Left ventricle myocardium inferior (tissue), 1 donor: ENCODE measurements around the gene KCNIP3. TPM values are rescaled to one million over a fixed set of nuclear protein-coding genes. Genes with fewer than 3 reads are reported as not detected.

Experiments used
- DNase-seq: peaks from one replicate; pipeline ENCODE4 v3.0.0-alpha.2; 2020
- H3K27ac ChIP-seq: fragments of 200-600 bp; replicated peaks from 2 replicates; pipeline ENCODE4 v1.8.0; 2021
- H3K27me3 ChIP-seq: fragments of 200-600 bp; 2 replicates; pipeline ENCODE4 v1.8.0; 2021; ENCODE audit warnings: low read depth
- H3K36me3 ChIP-seq: fragments of 200-600 bp; 2 replicates; pipeline ENCODE4 v1.8.0; 2021
- H3K4me1 ChIP-seq: fragments of 200-600 bp; 2 replicates; pipeline ENCODE4 v1.8.0; 2021
- H3K4me3 ChIP-seq: fragments of 200-600 bp; 2 replicates; pipeline ENCODE4 v1.8.0; 2021; ENCODE audit warnings: mild to moderate bottlenecking, moderate library complexity
- H3K9me3 ChIP-seq: fragments of 200-600 bp; replicated peaks from 2 replicates; pipeline ENCODE4 v1.8.0; 2021
- intact Hi-C: fragments of 100-400 bp; cut with micrococcal nuclease; formaldehyde crosslinking; loops from one replicate; pipeline ENCODE4 v1.11.0; 2022
- total RNA-seq: library from RNA; stranded (reverse); fragmentation: NEBNext Ultra II Directional; extraction: Animal tissue kit (Norgen Biotek cat#: 25700); gene quantifications from one replicate; pipeline ENCODE4 v1.2.1, GENCODE V29; 2021
- TF ChIP-seq, protein P1 (sequence below): fragments of 200-600 bp; IDR thresholded peaks from 2 replicates; pipeline ENCODE4 v1.8.0; 2021; ENCODE audit warnings: antibody characterized with exemption, mild to moderate bottlenecking, borderline replicate concordance
- donor health status: DM: no; HTN: yes; CAD: no; lungs with severe emphysema.

Gene KCNIP3
- total RNA-seq, 1 donor from 2014 or later, result 4.6 TPM

DNA sequence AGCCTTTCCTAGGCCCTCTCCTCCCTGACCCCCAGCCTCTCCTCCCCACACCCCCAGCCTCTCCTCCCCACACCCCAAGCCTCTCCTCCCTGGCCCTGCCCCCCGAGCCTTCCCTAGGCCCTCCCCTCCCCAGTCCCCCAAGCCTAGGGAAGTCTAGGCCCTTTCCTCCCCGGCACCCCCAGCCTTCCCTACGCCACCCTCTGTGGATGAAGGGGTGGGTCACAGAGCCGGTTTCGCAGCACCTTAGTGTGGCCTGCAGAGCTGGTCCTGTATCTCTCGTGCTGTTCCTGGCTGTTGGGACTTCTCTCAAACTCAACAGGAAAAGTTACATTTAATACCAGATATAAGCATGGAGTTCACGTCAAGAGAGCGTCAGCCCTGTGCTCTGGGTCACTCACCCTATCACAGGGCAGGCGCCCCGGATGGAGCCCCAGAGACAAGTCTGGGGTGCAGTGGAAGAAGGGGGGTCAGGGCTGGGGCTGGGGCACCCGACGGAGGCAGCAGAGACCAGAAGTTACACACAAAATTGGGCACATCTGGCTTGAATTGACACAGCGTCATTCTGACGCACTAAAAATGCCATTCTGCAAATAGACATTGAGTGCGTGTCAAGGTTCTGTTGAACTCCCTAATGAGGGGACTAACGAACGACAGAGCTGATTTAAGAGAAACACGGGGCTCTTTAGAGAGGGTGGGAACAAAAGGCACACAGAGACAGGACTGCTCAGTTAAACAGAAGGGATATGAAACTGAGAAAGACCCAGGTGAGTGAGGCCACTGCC, 24.0 kb downstream of the KCNIP3 start:
- Histone ChIP-seq H3K27ac (no peak overlapping the region), H3K4me1 (no peaks in the 10 kb centered on the region), H3K4me3 (no peak overlapping the region), H3K36me3 (no peaks in the 10 kb centered on the region), H3K9me3 (no peaks in the 10 kb centered on the region), H3K27me3 (peaks cover 30% of the 10 kb centered on the region)
- no peak for DNase-seq
- intact Hi-C loops, result no loop called here
- TF ChIP-seq, protein P1, sequence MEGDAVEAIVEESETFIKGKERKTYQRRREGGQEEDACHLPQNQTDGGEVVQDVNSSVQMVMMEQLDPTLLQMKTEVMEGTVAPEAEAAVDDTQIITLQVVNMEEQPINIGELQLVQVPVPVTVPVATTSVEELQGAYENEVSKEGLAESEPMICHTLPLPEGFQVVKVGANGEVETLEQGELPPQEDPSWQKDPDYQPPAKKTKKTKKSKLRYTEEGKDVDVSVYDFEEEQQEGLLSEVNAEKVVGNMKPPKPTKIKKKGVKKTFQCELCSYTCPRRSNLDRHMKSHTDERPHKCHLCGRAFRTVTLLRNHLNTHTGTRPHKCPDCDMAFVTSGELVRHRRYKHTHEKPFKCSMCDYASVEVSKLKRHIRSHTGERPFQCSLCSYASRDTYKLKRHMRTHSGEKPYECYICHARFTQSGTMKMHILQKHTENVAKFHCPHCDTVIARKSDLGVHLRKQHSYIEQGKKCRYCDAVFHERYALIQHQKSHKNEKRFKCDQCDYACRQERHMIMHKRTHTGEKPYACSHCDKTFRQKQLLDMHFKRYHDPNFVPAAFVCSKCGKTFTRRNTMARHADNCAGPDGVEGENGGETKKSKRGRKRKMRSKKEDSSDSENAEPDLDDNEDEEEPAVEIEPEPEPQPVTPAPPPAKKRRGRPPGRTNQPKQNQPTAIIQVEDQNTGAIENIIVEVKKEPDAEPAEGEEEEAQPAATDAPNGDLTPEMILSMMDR, result no peak

DNA sequence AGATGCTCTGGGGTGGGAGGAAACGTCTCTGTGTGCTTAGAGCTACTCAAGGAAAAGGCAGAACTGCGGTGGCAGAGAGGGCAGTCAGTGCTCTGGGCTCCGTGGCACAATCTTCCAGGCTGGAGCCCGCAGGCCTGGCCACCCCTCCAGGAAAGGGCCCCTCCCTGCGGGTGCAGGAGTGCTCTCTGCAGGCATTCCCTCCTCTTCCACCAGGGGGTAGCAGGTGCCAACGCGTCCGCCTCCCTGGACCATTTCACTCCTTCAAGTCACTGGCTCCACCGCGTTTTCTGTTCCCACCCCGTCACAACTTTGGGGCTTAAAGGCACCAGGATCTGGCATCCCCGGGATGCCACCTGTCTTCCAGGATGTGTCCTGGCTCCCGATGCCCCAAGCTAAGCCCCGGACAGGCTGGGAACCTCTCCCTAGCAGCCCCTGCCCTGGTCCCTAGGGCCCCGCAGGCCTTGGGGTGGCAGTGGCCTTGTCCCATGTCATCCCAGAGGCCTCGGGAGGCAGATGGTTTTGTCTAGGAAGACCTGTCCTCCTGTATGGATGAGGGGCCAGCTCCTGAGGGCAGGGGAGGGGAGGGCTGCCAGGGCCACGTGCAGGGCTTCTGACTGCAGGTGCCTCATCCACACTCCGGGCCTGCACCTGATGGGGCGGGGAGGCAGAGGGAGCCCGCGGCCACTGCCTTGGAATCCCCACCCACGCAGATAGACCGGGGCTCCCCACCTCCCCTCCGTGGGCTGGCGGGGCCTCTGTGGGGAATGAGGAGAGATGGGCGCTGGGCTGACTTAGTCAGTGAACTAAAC, 26.4 kb downstream of the KCNIP3 start:
- intact Hi-C loops, result no loop called here
- no peaks in the 10 kb centered on the region for H3K9me3 ChIP-seq
- peaks cover 14% of the 10 kb centered on the region for H3K27me3 ChIP-seq
- H3K27ac ChIP-seq, result no peak overlapping the region
- DNase-seq, result no peak
- no peaks in the 10 kb centered on the region for H3K4me1 ChIP-seq
- TF ChIP-seq, protein P1, result peak; percentile 51
- H3K4me3 ChIP-seq, result no peak overlapping the region
- no peaks in the 10 kb centered on the region for H3K36me3 ChIP-seq

DNA sequence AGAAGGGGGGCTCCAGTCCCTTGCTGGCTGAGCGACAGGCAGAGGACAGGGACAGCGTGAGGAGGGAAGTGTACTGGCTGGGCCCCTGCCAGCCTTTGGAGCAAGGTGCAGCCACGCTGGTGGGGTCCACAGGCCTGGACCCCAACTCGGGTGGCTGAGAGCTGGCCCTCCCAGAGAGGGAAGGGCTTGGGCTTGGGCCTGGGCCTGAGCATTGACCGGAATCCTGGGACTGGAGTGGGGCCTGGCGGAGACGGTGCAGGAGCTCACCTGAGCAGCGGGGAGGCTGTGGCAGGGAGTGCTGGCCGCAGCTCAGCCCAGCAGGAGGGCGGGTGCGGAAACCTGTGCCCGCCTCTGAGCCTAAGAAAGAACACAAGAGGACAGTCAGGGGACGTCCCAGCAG, 27.9 kb downstream of the KCNIP3 start:
- Histone ChIP-seq H3K36me3 (no peaks in the 10 kb centered on the region), H3K4me1 (peaks cover under 1% of the 10 kb centered on the region), H3K4me3 (no peak overlapping the region), H3K27me3 (peaks cover 3% of the 10 kb centered on the region), H3K9me3 (no peaks in the 10 kb centered on the region), H3K27ac (no peak overlapping the region)
- intact Hi-C loops, result no loop called here
- DNase-seq, result no peak
- TF ChIP-seq, protein P1, result no peak

DNA sequence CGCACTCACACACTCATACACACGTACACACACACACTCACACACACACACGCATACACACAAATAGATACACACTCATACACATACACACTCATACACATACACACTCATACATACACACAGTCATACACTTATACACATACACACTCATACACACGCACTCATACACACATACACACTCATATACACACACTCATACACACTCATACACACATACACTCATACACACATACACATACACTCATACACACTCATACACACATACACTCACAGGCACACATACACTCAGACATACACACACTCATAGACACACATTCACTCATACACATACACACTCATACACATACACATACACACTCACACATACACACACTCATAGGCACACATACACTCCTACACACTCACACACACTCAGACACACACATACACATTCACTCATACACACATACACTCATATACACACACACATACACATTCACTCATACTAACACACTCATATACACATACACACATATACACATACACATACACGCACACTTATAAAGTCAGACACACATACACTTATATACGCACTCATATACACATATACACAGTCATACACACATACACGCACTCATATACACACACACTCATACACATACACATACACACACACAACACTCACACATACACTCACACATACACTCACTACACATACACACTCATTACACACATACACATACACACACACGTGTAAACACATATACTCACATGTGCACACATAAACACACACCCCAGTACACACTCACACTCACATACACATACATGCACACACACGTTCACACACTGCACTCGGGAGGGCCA, 28.7 kb downstream of the KCNIP3 start:
- DNase-seq, result no peak
- Histone ChIP-seq H3K27ac (no peak overlapping the region), H3K4me3 (no peak overlapping the region), H3K27me3 (no peaks in the 10 kb centered on the region), H3K4me1 (peaks cover 6% of the 10 kb centered on the region), H3K9me3 (no peaks in the 10 kb centered on the region), H3K36me3 (no peaks in the 10 kb centered on the region)
- intact Hi-C loops, result no loop called here
- TF ChIP-seq, protein P1, result no peak

DNA sequence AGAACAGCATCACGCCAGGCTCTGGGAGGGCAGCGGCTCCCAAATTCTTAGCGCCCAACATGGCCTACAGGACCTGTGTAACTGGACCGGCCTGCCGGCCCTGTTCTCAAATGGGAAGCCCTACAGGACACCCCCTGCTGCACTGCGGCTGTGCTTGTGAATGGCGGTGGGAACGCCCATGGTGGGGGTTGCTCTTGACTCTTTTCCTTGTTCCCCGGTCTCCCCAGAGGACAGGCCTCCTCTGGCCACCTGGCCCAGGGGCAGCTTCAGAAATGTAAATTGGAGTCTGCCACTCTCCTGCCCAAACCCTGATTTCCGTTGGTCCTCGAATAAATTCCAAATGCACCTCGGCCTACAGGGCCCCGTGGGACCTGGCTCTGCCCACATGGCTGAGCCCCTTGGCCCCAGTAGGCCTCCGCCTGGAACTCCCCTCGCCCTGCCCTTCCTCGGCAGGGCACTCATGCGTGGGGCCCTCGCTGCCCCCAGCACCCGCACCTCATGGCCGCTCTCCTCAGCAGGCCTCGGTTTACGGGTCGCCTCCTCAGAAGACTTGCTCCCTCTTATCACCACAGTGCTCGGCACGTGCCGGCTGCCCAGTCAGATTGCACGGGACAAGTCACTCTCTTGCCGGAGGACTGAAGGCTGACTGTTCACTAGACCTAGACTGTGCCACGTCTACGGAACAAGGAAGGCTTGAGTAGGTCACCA, 29.4 kb downstream of the KCNIP3 start:
- intact Hi-C loops, result no loop called here
- no peaks in the 10 kb centered on the region for H3K36me3 ChIP-seq
- H3K4me3 ChIP-seq, result no peak overlapping the region
- H3K9me3 ChIP-seq, result no peaks in the 10 kb centered on the region
- DNase-seq, result no peak
- H3K4me1 ChIP-seq, result peaks cover 6% of the 10 kb centered on the region
- no peaks in the 10 kb centered on the region for H3K27me3 ChIP-seq
- TF ChIP-seq, protein P1, result no peak
- H3K27ac ChIP-seq, result no peak overlapping the region
